A549 (cell line): Measurements from ENCODE around the gene GLB1L2. TPM values are rescaled to one million over a fixed set of nuclear protein-coding genes. Genes with fewer than 3 reads are reported as not detected.

Experiments used
- ATAC-seq, 2 experiments: fragments of 200-7000 bp in 1 of 2; fragments of >200 bp in 1 of 2; cut with Nextera tagmentation in 1 of 2; cut with Tn5 transposase in 1 of 2; 3 replicates each; pipeline versions ENCODE4 v1.8.0 to v1.9.1; 2018 to 2020; ENCODE audit warnings: mild to moderate bottlenecking in 1 of 2, moderate library complexity in 1 of 2
- CTCF ChIA-PET: fragments of 300-600 bp; sonication (Branson Sonifier 250); formaldehyde crosslinking; extraction: SDS; loops from one replicate; lab custom pipeline; 2021; ENCODE audit warnings: antibody characterized with exemption, inconsistent platforms; lab: Yijun Ruan, JAX
- POLR2A ChIA-PET: fragments of 350-600 bp; formaldehyde crosslinking; extraction: SDS; loops from one replicate; lab custom pipeline; 2021; ENCODE audit warnings: antibody characterized with exemption, inconsistent platforms; lab: Yijun Ruan, JAX
- DNase-seq, 2 experiments: peaks; one replicate each; pipeline versions ENCODE4 v3.0.0 to v3.0.0-alpha.2; 2011 to 2016; ENCODE audit warnings: low read depth in 1 of 2, low spot score in 1 of 2
- FAIRE-seq: peaks from 2 replicates; lab custom pipeline; 2011; peaks lifted over from hg19 to GRCh38; lab: Jason Lieb, UNC
- H3K27ac ChIP-seq, 2 experiments: fragments of >200 bp; sonication (Bioruptor Twin); formaldehyde crosslinking; 3 replicates each; pipeline ENCODE4 v1.5.1; 2016 to 2017
- H3K4me1 ChIP-seq: fragments of >200 bp; sonication (Bioruptor Twin); formaldehyde crosslinking; 3 replicates; pipeline ENCODE4 v1.6.1; 2016
- H3K4me2 ChIP-seq: fragments of >200 bp; sonication (Bioruptor Twin); formaldehyde crosslinking; 3 replicates; pipeline ENCODE4 v1.6.1; 2016
- H3K4me3 ChIP-seq: fragments of >200 bp; sonication (Bioruptor Twin); formaldehyde crosslinking; 3 replicates; pipeline ENCODE4 v1.5.1; 2016
- H3K9me3 ChIP-seq: fragments of >200 bp; sonication (Bioruptor Twin); formaldehyde crosslinking; 3 replicates; pipeline ENCODE4 v1.6.1; 2016
- CBX2 ChIP-seq: fragments of 200-600 bp; sonication (generic); IDR thresholded peaks from 2 replicates; pipeline ENCODE4 v1.6.1; 2016; ENCODE audit warnings: low read depth, mild to moderate bottlenecking, borderline replicate concordance
- CBX8 ChIP-seq: fragments of 200-600 bp; sonication (generic); IDR thresholded peaks from 2 replicates; pipeline ENCODE4 v1.6.1; 2016
- CHD4 ChIP-seq: fragments of 200-600 bp; sonication (generic); IDR thresholded peaks from 2 replicates; pipeline ENCODE4 v1.6.1; 2016; ENCODE audit warnings: antibody characterized with exemption, mild to moderate bottlenecking, borderline replicate concordance
- FOSL2 ChIP-seq, 2 experiments: fragments of 450-650 bp in 1 of 2; fragments of >200 bp in 1 of 2; sonication (Bioruptor Twin) in 1 of 2; formaldehyde crosslinking; IDR thresholded peaks; 2 replicates each; pipeline versions ENCODE4 v1.5.0 to v1.6.1; 2016 to 2020; ENCODE audit warnings: mild to moderate bottlenecking in 1 of 2, moderate library complexity in 1 of 2
- HOXB5 ChIP-seq: fragments of 250-450 bp; sonication (Bioruptor Pico); IDR thresholded peaks from 2 replicates; pipeline ENCODE4 v1.5.0; 2020; ENCODE audit warnings: mild to moderate bottlenecking, moderate library complexity
- MAZ ChIP-seq: fragments of 150-350 bp; IDR thresholded peaks from 2 replicates; pipeline ENCODE4 v1.6.1; 2014; ENCODE audit warnings: antibody characterized with exemption, low read depth, low read length, borderline replicate concordance
- NPAS2 ChIP-seq: fragments of 250-450 bp; sonication (Bioruptor Pico); IDR thresholded peaks from 2 replicates; pipeline ENCODE4 v1.8.0; 2022; ENCODE audit warnings: mild to moderate bottlenecking, moderate library complexity, borderline replicate concordance
- PHF8 ChIP-seq: fragments of 200-600 bp; sonication (generic); IDR thresholded peaks from 2 replicates; pipeline ENCODE4 v1.6.1; 2016; ENCODE audit warnings: low read depth, mild to moderate bottlenecking, antibody characterized with exemption, moderate library complexity, borderline replicate concordance
- POLR2A ChIP-seq: IDR thresholded peaks from 2 replicates; pipeline ENCODE4 v1.6.1; 2012; ENCODE audit warnings: mild to moderate bottlenecking, low read length
- RARB ChIP-seq: fragments of 250-450 bp; sonication (Bioruptor Pico); IDR thresholded peaks from 2 replicates; pipeline ENCODE4 v1.8.0; 2021; ENCODE audit warnings: mild to moderate bottlenecking, moderate library complexity
- SREBF2 ChIP-seq: fragments of 450-650 bp; IDR thresholded peaks from 2 replicates; pipeline ENCODE4 v1.6.1; 2014; ENCODE audit warnings: mild to moderate bottlenecking, moderate library complexity
- TP53 ChIP-seq: fragments of 250-450 bp; sonication (Bioruptor Pico); IDR thresholded peaks from 2 replicates; pipeline ENCODE4 v1.5.0; 2021; ENCODE audit warnings: mild to moderate bottlenecking, moderate library complexity
- ZFP36 ChIP-seq: fragments of 450-650 bp; IDR thresholded peaks from 2 replicates; pipeline ENCODE4 v1.6.1; 2014; ENCODE audit warnings: borderline replicate concordance; ENCODE audit not compliant: partially characterized antibody
- WGBS: methylation state at CpG from one replicate; pipeline ENCODE4 v1.1.6; 2017; ENCODE audit errors: missing lambda C conversion rate; 5-methylcytosine and 5-hydroxymethylcytosine counted together
- polyA plus RNA-seq, 4 experiments: library from polyadenylated mRNA; depleted of rRNA in 3 of 4; stranded (reverse); fragments of >200 nt; fragmentation: RNase III in 1 of 4; extraction: RNeasy Plus Mini Kit Qiagen cat#74134 plus additional on column Dnase treatment in 1 of 4; gene quantifications; 2 replicates in 3 of 4; 3 replicates in 1 of 4; pipeline ENCODE4 v1.2.3, GENCODE V29; 2011 to 2017
- TF ChIP-seq, protein P1 (sequence below): fragments of 450-650 bp; IDR thresholded peaks from 2 replicates; pipeline ENCODE4 v1.6.1; 2014; ENCODE audit warnings: antibody characterized with exemption
- TF ChIP-seq, protein P2 (sequence below): fragments of >200 bp; sonication (Bioruptor Twin); formaldehyde crosslinking; IDR thresholded peaks from 2 replicates; pipeline ENCODE4 v1.6.1; 2016
- TF ChIP-seq, protein P3 (sequence below): fragments of 150-350 bp; IDR thresholded peaks from 2 replicates; pipeline ENCODE4 v1.6.1; 2014; ENCODE audit warnings: low read depth, mild to moderate bottlenecking, low read length
- TF ChIP-seq, protein P4 (sequence below): IDR thresholded peaks from 2 replicates; pipeline ENCODE4 v1.6.1; 2012
- TF ChIP-seq, protein P5 (sequence below): fragments of 200-600 bp; sonication (generic); IDR thresholded peaks from 2 replicates; pipeline ENCODE4 v1.6.1; 2016; ENCODE audit warnings: antibody characterized with exemption, mild to moderate bottlenecking, moderate library complexity
- TF ChIP-seq, protein P6 (sequence below): IDR thresholded peaks from 2 replicates; pipeline ENCODE4 v1.6.1; 2012

The GLB1L2 gene
- polyA plus RNA-seq, 2 of the 4 experiments (the other 2 are of a cell fraction): 1.1 to 3.5 TPM

DNA sequence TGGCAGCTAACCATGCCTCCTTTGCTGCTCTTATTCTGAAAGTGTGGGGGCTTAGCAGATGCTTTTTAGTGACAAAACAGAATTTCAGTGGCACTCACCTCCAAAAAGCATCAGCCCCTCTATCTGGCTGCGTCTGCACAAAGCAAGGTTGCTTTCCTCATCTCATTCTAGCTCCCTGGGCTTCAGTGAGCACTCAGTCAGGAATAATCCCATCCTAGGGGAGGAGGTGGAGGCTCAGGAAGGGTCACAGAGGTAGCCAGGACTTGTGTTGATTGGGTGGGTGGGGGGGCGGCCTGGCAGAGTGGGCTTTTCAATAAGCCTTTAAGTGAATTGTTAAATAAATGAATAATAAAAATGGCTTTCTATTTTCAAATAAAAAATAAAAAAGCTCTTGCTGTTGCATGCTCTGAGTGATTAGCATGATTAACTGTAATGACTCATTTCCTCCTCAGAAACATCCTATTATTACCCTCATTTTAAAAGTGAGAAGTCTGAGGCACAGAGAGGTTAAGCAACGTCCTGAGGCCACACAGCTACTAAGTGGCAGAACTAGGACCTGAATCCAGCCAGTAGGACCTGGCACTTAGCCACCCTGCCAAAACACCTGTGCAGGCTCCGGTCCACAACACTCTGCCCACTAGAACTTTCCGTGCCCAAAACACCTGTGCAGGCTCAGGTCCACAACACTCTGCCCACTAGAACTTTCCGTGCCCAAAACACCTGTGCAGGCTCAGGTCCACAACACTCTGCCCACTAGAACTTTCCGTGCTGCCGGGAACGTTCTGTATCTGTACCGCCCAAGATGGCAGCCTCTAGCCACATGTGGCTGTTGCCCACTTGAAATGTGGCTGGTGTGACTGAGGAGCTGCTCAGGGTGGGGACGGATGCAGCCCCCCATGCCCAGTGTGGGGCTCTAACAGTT, 74.7 kb downstream of the GLB1L2 start:
- CTCF ChIA-PET: no interaction called here
- POLR2A ChIA-PET: no interaction called here
- TF ChIP-seq HOXB5: no peak
- TF ChIP-seq, protein P1, sequence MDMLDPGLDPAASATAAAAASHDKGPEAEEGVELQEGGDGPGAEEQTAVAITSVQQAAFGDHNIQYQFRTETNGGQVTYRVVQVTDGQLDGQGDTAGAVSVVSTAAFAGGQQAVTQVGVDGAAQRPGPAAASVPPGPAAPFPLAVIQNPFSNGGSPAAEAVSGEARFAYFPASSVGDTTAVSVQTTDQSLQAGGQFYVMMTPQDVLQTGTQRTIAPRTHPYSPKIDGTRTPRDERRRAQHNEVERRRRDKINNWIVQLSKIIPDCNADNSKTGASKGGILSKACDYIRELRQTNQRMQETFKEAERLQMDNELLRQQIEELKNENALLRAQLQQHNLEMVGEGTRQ: no peak
- TF ChIP-seq RARB (CRISPR knock-in tag): no peak
- TF ChIP-seq FOSL2 (IDR thresholded peaks at IDR 0.05): no peak
- no peak for TF ChIP-seq FOSL2 (CRISPR knock-in tag; IDR thresholded peaks at IDR 0.05)
- TF ChIP-seq, protein P2, sequence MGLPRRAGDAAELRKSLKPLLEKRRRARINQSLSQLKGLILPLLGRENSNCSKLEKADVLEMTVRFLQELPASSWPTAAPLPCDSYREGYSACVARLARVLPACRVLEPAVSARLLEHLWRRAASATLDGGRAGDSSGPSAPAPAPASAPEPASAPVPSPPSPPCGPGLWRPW: no peak
- no peak for TF ChIP-seq CBX8
- TF ChIP-seq PHF8: no peak
- TF ChIP-seq SREBF2: no peak
- TF ChIP-seq ZFP36: no peak
- TF ChIP-seq, protein P3, sequence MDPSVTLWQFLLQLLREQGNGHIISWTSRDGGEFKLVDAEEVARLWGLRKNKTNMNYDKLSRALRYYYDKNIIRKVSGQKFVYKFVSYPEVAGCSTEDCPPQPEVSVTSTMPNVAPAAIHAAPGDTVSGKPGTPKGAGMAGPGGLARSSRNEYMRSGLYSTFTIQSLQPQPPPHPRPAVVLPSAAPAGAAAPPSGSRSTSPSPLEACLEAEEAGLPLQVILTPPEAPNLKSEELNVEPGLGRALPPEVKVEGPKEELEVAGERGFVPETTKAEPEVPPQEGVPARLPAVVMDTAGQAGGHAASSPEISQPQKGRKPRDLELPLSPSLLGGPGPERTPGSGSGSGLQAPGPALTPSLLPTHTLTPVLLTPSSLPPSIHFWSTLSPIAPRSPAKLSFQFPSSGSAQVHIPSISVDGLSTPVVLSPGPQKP: no peak
- TF ChIP-seq CHD4: no peak
- TF ChIP-seq TP53 (CRISPR knock-in tag): no peak
- TF ChIP-seq, protein P4, sequence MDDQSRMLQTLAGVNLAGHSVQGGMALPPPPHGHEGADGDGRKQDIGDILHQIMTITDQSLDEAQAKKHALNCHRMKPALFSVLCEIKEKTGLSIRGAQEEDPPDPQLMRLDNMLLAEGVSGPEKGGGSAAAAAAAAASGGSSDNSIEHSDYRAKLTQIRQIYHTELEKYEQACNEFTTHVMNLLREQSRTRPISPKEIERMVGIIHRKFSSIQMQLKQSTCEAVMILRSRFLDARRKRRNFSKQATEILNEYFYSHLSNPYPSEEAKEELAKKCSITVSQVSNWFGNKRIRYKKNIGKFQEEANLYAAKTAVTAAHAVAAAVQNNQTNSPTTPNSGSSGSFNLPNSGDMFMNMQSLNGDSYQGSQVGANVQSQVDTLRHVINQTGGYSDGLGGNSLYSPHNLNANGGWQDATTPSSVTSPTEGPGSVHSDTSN: no peak
- TF ChIP-seq CBX2: no peak
- no peak for TF ChIP-seq MAZ
- no peak for TF ChIP-seq POLR2A
- TF ChIP-seq, protein P5, sequence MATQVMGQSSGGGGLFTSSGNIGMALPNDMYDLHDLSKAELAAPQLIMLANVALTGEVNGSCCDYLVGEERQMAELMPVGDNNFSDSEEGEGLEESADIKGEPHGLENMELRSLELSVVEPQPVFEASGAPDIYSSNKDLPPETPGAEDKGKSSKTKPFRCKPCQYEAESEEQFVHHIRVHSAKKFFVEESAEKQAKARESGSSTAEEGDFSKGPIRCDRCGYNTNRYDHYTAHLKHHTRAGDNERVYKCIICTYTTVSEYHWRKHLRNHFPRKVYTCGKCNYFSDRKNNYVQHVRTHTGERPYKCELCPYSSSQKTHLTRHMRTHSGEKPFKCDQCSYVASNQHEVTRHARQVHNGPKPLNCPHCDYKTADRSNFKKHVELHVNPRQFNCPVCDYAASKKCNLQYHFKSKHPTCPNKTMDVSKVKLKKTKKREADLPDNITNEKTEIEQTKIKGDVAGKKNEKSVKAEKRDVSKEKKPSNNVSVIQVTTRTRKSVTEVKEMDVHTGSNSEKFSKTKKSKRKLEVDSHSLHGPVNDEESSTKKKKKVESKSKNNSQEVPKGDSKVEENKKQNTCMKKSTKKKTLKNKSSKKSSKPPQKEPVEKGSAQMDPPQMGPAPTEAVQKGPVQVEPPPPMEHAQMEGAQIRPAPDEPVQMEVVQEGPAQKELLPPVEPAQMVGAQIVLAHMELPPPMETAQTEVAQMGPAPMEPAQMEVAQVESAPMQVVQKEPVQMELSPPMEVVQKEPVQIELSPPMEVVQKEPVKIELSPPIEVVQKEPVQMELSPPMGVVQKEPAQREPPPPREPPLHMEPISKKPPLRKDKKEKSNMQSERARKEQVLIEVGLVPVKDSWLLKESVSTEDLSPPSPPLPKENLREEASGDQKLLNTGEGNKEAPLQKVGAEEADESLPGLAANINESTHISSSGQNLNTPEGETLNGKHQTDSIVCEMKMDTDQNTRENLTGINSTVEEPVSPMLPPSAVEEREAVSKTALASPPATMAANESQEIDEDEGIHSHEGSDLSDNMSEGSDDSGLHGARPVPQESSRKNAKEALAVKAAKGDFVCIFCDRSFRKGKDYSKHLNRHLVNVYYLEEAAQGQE: no peak
- TF ChIP-seq NPAS2 (CRISPR knock-in tag): no peak
- TF ChIP-seq, protein P6, sequence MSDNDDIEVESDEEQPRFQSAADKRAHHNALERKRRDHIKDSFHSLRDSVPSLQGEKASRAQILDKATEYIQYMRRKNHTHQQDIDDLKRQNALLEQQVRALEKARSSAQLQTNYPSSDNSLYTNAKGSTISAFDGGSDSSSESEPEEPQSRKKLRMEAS: no peak
- ATAC-seq (no peak), DNase-seq (no peak), FAIRE-seq (no peak)
- Histone ChIP-seq H3K27ac (no peak overlapping the region), H3K4me3 (no peak overlapping the region), H3K9me3 (no peaks in the 10 kb centered on the region), H3K4me2 (no peak overlapping the region), H3K4me1 (no peaks in the 10 kb centered on the region)
- 0% methylated on average over 7 of the region's 11 CpGs for WGBS
